Stimulated activated CD8-positive, alpha-beta memory T cell treated with anti-CD3 and anti-CD28 coated beads, Interleukin-15, amount 100 ng/mL, for 24 hours (primary cell): ENCODE data around the gene C1orf94.

Source experiments
- DNase-seq: peaks from one replicate; pipeline ENCODE4 v3.0.0-alpha.2; 2020; ENCODE audit warnings: low read depth

Gene C1orf94

GRCh38 chr1:34176830-34177603 is at the start of gene C1orf94:
Gene C1orf94, plus strand, starts transcription at chr1:34176907. Its CDS starts 883 bp downstream, at chr1:34177790.
- no peak for DNase-seq

- no peak for DNase-seq
Measured at GRCh38 chr1:34127006-34128000, 49.4 kb upstream of the C1orf94 start.

GRCh38 chr1:34128186-34128889 is 48.4 kb upstream of the C1orf94 start:
- no peak for DNase-seq

- DNase-seq, result no peak
Measured at GRCh38 chr1:34129630-34130029, 47.1 kb upstream of the C1orf94 start.

GRCh38 chr1:34130306-34130705 is 46.4 kb upstream of the C1orf94 start:
- no peak for DNase-seq

GRCh38 chr1:34131396-34132160 is 45.1 kb upstream of the C1orf94 start:
- DNase-seq, result no peak

GRCh38 chr1:34132161-34132420 is 44.6 kb upstream of the C1orf94 start:
- DNase-seq, result no peak

GRCh38 chr1:34137411-34137810 is 39.3 kb upstream of the C1orf94 start:
- no peak for DNase-seq

GRCh38 chr1:34140011-34140676 is 36.6 kb upstream of the C1orf94 start:
- no peak for DNase-seq

- DNase-seq, result no peak
Measured at GRCh38 chr1:34143975-34144374, 32.7 kb upstream of the C1orf94 start.

GRCh38 chr1:34144766-34145165 is 31.9 kb upstream of the C1orf94 start:
- no peak for DNase-seq

- DNase-seq, result no peak
Measured at GRCh38 chr1:34147301-34147700, 29.4 kb upstream of the C1orf94 start.

- no peak for DNase-seq
Measured at GRCh38 chr1:34149501-34149900, 27.2 kb upstream of the C1orf94 start.

- no peak for DNase-seq
Measured at GRCh38 chr1:34153246-34153645, 23.5 kb upstream of the C1orf94 start.

GRCh38 chr1:34155860-34156259 is 20.8 kb upstream of the C1orf94 start:
- no peak for DNase-seq

- DNase-seq, result no peak
Measured at GRCh38 chr1:34156739-34157138, 20.0 kb upstream of the C1orf94 start.

GRCh38 chr1:34162852-34163766 is 13.6 kb upstream of the C1orf94 start:
- no peak for DNase-seq

GRCh38 chr1:34163792-34164731 is 12.6 kb upstream of the C1orf94 start:
- no peak for DNase-seq

GRCh38 chr1:34164771-34165391 is 11.8 kb upstream of the C1orf94 start, which contains the start of gene CSMD2:
Gene CSMD2, minus strand, starts transcription at chr1:34165230. Its CDS starts 133 bp downstream, at chr1:34165097.
- DNase-seq, result no peak
